ENCODE results near the gene TRIM24. TPM values are rescaled to one million over a fixed set of nuclear protein-coding genes. Genes with fewer than 3 reads are reported as not detected.

TRIM24 gene
- total and polyA plus RNA-seq, 8 donors, result 4.4 to 19.2 (median 12.4) TPM

DNA sequence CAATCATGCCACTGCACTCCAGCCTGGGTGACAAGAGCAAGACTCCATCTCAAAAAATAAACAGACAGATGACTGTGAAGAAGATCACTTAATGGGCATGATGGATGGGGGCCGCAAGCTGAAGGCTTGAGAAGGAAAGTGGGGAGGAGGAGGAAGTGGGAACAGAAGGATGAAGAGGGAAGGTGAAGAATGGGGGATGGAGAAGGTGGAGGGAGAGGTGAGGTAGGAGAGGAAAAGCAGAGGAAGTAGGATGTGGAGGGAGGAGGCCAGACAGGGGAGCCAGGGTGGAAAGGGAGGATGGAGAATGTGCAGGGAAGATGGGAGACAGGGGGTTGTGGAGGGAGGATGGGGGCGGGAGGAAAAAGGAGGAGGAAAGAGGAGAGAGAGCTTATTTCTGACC, 172.3 kb downstream of the TRIM24 start:
- no peak for FAIRE-seq
- Histone ChIP-seq H3K27ac (no peak overlapping the region), H3K36me3 (no peaks in the 10 kb centered on the region), H3K27me3 (no peaks in the 10 kb centered on the region), H3K4me3 (no peak overlapping the region), H3K9me3 (no peaks in the 10 kb centered on the region), H3K4me1 (no peaks in the 10 kb centered on the region)
- no peak for ATAC-seq
- DNase-seq, result no peak
- intact Hi-C loops (cut with DNase I), result no loop called here
- TF ChIP-seq, protein P1, sequence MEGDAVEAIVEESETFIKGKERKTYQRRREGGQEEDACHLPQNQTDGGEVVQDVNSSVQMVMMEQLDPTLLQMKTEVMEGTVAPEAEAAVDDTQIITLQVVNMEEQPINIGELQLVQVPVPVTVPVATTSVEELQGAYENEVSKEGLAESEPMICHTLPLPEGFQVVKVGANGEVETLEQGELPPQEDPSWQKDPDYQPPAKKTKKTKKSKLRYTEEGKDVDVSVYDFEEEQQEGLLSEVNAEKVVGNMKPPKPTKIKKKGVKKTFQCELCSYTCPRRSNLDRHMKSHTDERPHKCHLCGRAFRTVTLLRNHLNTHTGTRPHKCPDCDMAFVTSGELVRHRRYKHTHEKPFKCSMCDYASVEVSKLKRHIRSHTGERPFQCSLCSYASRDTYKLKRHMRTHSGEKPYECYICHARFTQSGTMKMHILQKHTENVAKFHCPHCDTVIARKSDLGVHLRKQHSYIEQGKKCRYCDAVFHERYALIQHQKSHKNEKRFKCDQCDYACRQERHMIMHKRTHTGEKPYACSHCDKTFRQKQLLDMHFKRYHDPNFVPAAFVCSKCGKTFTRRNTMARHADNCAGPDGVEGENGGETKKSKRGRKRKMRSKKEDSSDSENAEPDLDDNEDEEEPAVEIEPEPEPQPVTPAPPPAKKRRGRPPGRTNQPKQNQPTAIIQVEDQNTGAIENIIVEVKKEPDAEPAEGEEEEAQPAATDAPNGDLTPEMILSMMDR (IDR thresholded peaks at IDR 0.05), result no peak
- 78 to 90% methylated on average over 2 of the region's 2 CpGs for WGBS, 2 donors

DNA sequence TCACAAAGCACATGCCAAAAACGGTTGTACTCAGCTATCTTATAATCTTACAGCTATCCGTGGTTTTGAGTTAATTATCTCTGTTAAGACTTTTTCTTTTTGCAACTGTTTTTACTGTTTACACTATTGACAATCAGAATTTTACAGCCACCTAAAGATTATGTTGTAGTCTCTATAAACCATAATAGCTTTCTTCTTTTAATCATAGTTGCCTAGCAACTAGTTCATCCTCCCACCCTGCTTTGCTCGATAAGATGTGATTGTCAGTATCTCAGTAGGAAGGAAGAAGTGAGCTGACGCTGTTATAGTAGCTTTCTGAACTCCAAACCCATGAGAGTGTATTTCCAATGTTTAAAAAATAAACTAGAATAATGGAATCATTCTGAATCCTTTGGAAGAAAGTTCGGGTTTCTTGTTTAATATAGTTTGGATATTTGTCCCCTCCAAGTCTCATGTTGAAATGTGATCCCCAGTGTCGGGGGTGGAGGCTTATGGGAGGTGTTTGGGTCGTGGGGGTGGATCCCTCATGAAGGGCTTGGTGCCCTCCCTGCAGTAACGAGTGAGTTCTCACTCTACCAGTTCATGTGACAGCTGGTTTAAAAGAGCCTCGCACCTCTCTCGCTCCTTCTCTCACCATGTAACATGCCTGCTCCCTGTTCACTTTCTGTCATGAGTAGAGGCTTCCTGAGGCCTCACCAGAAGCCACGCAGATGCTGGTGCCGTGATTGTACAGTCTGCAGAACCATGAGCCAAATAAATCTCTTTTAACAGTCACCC, 173.0 kb downstream of the TRIM24 start:
- Histone ChIP-seq H3K4me1 (no peaks in the 10 kb centered on the region), H3K27ac (no peak overlapping the region), H3K4me3 (no peak overlapping the region), H3K36me3 (no peaks in the 10 kb centered on the region), H3K9me3 (no peaks in the 10 kb centered on the region), H3K27me3 (no peaks in the 10 kb centered on the region)
- WGBS, 2 donors, result 68 to 72% methylated on average over 12 of the region's 12 CpGs
- no peak for ATAC-seq
- DNase-seq, result no peak
- TF ChIP-seq, protein P1 (IDR thresholded peaks at IDR 0.05), result no peak
- FAIRE-seq, result no peak
- intact Hi-C loops (cut with DNase I), result no loop called here

Other genes starting within 250 kb of the TRIM24 start
- gene SVOPL, start 241.1 kb downstream of the TRIM24 start, total RNA-seq, result under 1 TPM; 0.09 to 0.91 (median 0.19) TPM
- gene SVOPL, start 241.1 kb downstream of the TRIM24 start, polyA plus RNA-seq, result under 1 TPM in 1 of 2 donors, not detected in 1; 0.12 TPM